GM12892 (cell line): Measurements from ENCODE around the gene TTLL6.

Experiments used
- DNase-seq: peaks from one replicate; pipeline ENCODE4 v3.0.0; 2011; ENCODE audit not compliant: insufficient read length
- FAIRE-seq: peaks from 2 replicates; lab custom pipeline; 2011; peaks lifted over from hg19 to GRCh38; lab: Jason Lieb, UNC
- POLR2A ChIP-seq: IDR thresholded peaks from 2 replicates; pipeline ENCODE4 v1.6.1; 2011; ENCODE audit warnings: low read depth, low read length, control low read depth
- POLR2AphosphoS5 ChIP-seq: IDR thresholded peaks from 2 replicates; pipeline ENCODE4 v1.6.1; 2011; ENCODE audit warnings: low read depth, low read length, control low read depth
- TAF1 ChIP-seq: IDR thresholded peaks from 2 replicates; pipeline ENCODE4 v1.6.1; 2011; ENCODE audit warnings: low read depth, mild to moderate bottlenecking, control low read depth, low read length, borderline replicate concordance

TTLL6 gene

DNA sequence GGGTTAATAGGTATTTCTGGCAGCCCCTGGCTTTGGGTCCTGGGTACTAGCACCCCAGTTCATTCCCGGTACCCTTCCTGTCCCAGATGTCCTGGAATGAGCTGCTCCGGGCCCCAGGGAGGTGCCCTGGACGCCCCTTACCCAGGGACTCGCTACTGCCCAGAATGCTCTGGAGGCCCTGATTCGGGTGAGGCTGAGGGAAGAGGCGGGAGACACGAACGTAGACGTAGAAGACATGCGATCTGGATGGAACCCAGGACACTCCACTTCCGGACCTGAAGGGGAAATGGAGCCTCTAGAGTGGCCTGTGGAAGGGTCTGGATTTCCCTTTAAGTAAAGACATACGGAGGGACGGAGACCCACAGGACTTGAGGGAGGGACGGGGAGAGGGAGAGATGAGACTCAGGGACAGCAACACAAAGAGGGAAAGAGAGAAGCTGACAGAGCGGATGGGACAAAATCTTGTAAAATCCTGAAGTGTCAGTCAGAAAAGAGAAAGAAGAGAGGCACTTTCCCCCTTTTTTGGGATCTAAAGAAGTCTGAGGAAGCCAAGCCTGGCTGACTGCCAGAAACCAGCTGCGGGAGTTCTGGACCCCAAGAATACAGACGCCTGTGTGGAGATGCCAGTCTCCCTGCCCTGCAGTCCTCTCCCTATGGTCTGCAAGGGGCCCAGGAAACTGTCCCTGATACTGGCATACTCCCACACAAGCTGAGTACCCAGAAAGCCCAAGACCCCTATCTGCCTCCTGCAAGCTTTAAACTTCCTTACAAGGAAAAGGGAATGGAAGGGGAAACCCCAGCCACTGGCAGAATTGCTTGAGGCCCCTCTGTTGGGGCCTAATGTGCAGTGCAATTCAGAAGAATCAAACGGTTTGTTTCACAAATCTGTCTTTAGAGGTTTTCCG lies 87.4 kb downstream of the TTLL6 start:
- no peak for TF ChIP-seq TAF1
- no peak for TF ChIP-seq POLR2A
- no peak for TF ChIP-seq POLR2AphosphoS5
- FAIRE-seq (no peak), DNase-seq (no peak)

DNA sequence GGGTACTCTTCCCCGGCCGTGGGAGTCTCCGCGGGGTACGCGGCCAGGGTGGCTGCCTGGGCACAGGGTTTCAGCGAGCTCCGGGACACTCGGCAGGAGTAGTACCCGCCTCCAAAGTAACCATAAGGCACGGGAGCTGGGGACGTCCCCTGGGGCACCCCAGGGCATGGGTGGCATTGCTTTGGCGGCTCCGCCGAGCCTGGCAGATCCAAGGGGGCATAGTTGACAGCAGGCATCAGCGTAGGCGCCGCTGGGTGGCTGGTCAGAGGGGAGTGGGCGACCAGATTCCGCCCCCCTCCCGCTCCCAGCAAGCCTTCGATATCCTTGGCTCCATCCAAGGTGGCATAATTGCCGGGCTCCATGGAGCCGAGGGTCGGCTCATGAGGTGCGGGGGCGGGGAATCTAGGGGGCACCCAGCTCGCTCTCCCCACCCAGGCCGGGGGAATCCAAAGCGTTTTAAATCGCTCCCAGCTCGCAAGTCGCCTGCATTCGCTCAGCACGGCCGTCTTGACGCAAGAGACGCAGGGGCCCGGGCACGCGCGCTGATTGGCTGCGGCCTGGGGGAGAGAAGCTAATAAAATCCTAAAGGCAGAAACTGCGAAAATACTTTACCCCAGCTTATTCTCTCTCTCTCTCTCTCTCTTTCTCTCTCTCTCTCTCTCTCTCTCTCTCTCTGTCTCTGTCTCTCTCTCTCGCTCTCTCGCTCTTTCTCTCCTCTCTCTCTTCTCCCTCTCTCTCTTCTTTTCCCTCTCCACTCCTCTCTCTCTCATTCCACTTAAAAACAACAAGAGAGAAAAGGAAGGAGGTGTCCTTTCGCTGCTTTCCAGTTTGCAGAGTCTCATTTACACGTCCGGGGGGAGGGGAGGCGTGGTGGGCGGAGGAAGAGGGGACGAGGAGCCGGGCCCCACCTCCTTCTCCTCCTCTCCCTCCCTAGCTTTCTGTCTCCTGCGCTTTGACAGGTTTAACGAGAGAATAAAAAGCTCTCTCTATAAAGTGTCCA lies 88.5 kb downstream of the TTLL6 start, which contains the start of gene HOXB13:
Gene HOXB13 (minus strand): TSS at position 519 of the 1,000 bp plus-strand sequence. CDS start 157 bp downstream, at position 362.
- FAIRE-seq, result no peak
- no peak for TF ChIP-seq POLR2AphosphoS5
- no peak for TF ChIP-seq POLR2A
- no peak for TF ChIP-seq TAF1

DNA sequence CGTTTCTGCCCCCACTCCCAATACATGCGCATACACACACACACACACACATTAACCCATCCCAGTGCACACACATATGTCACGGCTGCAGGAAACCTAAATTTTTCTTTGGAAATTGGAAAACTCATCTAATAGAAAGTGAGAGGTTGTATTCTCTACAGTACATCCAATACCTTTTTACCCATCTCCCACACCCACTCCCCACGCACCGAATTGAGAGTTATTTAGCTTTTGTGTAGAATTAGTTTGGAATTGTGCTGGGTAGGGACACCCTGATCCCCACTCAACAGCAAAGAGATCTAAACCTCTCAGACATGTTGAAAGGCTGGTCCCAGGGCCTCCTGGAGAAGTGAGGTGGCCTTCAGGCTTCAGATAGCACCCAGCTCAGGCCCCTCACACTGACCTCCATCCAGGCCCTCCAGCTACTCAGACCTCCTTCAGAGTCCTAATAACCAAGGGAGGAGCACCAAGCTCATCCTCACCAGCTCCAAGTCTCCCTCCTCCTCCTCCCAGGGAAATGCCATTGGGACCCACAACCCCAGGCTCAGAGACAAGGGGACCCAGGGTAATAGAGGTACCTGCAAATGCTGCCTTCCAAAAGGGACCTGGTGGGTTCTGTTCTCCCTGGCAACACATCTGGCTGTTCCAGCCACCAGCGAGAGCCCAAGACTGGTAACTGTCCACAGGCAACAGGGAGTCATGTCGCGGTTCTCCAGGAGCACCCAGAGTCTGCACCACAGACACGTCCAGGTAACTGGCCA lies 89.4 kb downstream of the TTLL6 start:
- FAIRE-seq (no peak), DNase-seq (no peak)
- TF ChIP-seq POLR2A (no peak), POLR2AphosphoS5 (no peak), TAF1 (no peak)

More for the DNA sequence above, 88.5 kb downstream of the TTLL6 start, which contains the start of gene HOXB13:
- DNase-seq, result no peak

DNA sequence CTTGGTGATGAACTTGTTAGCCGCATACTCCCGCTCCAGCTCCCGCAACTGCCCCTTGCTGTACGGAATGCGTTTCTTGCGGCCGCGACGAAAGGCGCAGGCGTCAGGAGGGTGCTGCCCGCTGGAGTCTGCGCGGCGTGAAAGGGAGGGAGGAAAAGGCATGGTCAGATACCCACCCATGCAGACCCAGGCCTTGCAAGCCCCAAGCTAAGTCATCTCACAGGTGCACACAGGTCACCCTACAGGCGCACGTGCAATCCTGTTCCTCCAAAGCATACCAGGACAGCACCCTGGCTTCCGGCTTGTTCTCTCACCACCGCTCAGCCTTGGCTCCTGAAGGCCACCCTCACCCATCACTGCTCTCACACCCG lies 90.1 kb downstream of the TTLL6 start:
- no peak for FAIRE-seq
- no peak for TF ChIP-seq TAF1
- TF ChIP-seq POLR2AphosphoS5, result no peak
- TF ChIP-seq POLR2A, result no peak
- no peak for DNase-seq

DNA sequence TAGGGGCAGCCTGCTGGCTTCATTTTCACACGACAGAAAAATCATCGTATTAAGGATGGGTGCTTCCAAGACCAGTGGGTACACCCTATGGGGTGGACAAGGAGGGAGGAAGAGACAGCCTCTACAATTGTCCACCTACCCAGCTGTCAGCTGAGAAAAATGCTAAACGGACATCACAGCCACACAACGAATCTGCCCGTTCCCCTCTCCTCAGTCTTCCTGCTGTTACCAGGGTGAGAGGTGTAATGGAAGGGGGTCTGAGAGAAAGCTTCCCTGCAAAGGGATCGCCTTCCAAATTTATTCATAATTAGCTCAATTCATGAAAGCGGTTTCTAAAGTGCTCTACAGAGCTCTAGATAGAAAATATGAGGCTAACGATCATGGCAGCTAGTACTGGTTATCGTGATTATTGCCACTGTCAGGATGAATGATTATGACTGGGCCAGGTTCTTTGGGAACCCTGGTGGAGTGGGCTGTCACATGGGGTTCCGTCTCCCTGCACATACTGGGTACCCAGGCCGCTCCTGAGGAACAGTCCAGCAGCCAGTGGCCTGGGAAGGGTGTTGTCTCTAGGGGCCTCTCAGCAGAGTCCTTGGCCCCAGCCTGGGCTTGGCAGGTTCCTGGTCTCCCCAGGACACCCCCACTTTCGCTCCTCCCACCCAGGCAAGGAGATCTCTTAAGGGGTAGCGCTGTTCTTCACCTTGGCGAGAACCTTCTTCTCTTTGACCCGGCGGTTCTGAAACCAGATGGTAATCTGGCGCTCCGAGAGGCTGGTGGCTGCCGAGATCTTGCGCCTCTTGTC lies 90.7 kb downstream of the TTLL6 start:
- no peak for FAIRE-seq
- DNase-seq, result no peak
- no peak for TF ChIP-seq TAF1

DNA sequence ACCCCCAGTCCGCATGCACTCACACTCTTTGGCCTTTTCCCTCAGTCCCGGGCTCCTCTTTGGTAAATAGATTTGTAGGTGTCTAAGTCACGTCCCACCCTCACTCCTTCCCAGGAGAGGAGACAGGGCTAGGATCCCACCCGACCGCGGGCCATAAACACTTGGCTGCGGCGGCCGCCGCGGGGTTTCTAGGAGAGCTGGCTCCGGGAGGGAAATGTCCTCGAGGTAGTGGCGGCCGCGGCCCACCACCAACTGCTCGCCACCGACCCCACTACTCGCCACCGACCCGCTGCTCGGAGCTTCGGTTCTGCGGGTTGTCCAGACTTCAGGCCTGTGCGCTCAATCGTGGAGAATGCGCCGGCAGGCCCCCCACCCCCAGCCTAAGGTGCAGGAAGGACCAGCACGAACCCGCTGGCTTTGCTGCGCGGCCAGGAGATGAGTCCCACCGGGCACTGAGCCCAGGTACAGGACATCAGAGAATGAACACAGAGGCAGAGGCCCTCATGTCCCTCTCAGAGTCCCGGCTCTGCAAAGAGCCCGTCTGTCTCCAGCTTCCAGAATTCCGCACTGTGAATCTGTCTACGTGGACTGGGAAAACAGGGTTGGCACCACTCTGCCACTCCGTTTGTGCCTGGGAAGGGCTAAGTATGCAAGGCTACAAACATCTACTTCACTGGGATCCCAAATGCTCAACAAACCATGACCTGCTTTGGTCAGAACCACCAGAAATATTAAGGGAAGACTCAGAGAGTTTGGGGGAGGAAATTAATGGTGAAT lies 91.6 kb downstream of the TTLL6 start:
- DNase-seq (no peak), FAIRE-seq (no peak)
- TF ChIP-seq POLR2A (no peak), TAF1 (no peak), POLR2AphosphoS5 (no peak)

DNA sequence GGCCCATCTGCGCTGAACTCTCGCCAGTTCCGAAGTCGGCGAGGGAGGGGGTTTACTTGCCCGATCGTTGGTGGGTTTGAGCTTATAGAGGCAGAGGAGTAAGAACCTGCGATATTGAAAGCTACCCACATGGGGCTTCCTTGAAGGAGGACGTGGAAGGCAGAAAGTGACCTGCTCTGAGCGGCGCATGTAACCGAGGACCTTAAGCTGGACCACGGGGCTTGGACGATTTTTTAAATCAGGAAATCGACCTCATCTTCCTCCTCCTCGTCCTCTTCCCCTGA lies 92.1 kb downstream of the TTLL6 start:
- FAIRE-seq, result no peak
- TF ChIP-seq POLR2A (no peak), POLR2AphosphoS5 (no peak), TAF1 (no peak)
- DNase-seq, result no peak

DNA sequence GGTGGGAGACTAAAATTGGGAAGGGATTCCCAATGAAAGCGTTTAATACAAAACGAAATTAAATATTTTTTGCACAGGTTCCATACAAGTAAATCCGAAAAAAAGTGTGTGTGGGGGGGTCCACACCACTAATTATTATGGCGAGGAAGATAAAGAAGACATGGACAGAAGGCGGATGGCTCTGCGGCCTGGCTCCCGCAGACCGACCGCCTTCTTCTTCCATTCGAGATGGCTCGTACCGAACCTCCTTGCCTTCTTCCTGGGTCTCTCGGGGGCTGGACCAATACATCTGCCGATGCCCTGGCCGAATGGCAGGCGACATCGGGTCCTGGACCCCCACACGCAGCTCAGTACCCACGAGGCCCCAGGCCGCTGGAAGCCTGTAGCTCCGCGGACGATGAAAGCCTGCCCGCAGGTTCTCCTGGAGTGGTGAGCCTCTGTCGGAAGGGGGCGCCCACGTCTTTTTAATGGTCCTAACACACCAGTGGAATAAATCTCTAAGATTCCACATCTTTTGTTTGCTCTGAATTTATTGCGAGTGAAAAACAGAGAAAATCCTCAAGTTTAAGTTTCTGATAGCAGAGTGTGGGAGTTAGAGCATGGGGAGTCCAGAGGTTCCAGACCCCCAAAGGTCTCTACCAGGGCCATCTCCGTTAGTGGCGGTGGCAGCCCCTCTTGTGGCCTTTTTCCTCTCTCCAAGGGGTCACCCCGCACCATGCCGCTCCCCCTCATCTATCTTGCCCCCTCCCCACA lies 92.6 kb downstream of the TTLL6 start:
- DNase-seq, result peak; percentile 48
- no peak for TF ChIP-seq POLR2A
- FAIRE-seq, result peak; percentile 83

DNA sequence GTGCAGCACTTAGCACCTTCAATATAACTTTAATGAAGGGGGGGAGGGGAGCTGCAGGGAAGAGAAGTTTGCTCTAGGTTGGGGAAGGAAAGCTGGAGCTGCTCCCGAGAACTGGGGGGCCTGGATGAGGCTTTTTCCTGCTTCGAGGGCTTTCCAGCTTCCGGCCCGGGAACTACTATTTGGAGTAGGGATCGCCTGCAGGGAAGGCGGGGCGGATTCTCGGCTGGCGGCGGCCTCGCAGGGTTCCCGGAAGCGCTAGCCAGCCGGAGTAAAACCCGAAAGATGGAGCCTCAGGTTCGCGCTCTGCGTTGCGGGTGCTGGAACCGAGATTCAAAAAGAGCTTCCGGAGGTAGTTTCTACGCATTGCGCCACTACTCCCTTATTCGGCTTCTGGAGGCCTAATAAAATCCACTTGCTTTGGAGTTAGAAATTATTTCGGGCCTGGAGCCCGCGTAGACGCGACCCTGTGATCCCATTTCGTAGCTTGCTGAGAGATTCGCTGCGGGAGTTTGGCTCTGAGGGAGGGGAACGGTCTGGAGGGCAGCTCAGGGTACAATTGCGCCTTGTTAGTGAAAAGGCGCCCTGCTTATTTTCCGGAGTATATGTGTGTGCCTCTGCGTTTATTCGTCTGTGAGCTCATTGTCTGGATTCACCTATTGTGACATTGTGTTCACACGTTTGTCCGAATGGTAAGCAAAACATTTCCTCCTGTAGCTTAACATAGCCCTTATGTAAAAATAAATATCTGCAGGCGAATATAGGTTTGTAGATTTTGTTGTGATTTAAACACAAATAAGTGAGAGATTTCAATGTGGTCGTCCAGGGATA lies 93.4 kb downstream of the TTLL6 start:
- FAIRE-seq (no peak), DNase-seq (no peak)
- no peak for TF ChIP-seq POLR2AphosphoS5
- TF ChIP-seq TAF1, result no peak
- no peak for TF ChIP-seq POLR2A
